Stimulated activated memory B cell treated with anti-CD40 and anti-IgM and Interleukin-4, amounts not matched to agents 10 μg/mL and 1 μg/mL and 100 μg/mL, for 72 hours (primary cell): ENCODE data around the gene EBF3.

Experiments used
- ATAC-seq: fragments of 150-1000 bp; cut with Tn5 transposase; 2 replicates; pipeline ENCODE4 v1.10.0; 2021
- H3K27ac Mint-ChIP-seq: one replicate; pipeline ENCODE4 v1.8.0; 2022; ENCODE audit warnings: mild to moderate bottlenecking, mixed read lengths
- H3K27me3 Mint-ChIP-seq: one replicate; pipeline ENCODE4 v1.8.0; 2022; ENCODE audit warnings: mixed read lengths
- H3K36me3 Mint-ChIP-seq: one replicate; pipeline ENCODE4 v1.8.0; 2022; ENCODE audit warnings: mixed read lengths
- H3K4me1 Mint-ChIP-seq: one replicate; pipeline ENCODE4 v1.8.0; 2022; ENCODE audit warnings: mixed read lengths
- H3K4me3 Mint-ChIP-seq: one replicate; pipeline ENCODE4 v1.8.0; 2022; ENCODE audit warnings: mild to moderate bottlenecking, moderate library complexity, mixed read lengths
- H3K9me3 Mint-ChIP-seq: one replicate; pipeline ENCODE4 v1.8.0; 2022; ENCODE audit warnings: mixed read lengths

The EBF3 gene

GRCh38 chr10:129956286-129956670, 7.8 kb downstream of the EBF3 start:
- H3K27ac Mint-ChIP-seq: no peak overlapping the region

GRCh38 chr10:129955601-129956285, 8.3 kb downstream of the EBF3 start:
- Mint-ChIP-seq H3K36me3 (no peaks in the 10 kb centered on the region), H3K27ac (no peak overlapping the region), H3K27me3 (peaks cover 64% of the 10 kb centered on the region)

More at GRCh38 chr10:129956286-129956670, 7.8 kb downstream of the EBF3 start:
- ATAC-seq: no peak
- no peaks in the 10 kb centered on the region for H3K9me3 Mint-ChIP-seq
- no peak overlapping the region for H3K4me3 Mint-ChIP-seq
- peaks cover 68% of the 10 kb centered on the region for H3K27me3 Mint-ChIP-seq
- no peaks in the 10 kb centered on the region for H3K36me3 Mint-ChIP-seq
- H3K4me1 Mint-ChIP-seq: no peaks in the 10 kb centered on the region

DNA sequence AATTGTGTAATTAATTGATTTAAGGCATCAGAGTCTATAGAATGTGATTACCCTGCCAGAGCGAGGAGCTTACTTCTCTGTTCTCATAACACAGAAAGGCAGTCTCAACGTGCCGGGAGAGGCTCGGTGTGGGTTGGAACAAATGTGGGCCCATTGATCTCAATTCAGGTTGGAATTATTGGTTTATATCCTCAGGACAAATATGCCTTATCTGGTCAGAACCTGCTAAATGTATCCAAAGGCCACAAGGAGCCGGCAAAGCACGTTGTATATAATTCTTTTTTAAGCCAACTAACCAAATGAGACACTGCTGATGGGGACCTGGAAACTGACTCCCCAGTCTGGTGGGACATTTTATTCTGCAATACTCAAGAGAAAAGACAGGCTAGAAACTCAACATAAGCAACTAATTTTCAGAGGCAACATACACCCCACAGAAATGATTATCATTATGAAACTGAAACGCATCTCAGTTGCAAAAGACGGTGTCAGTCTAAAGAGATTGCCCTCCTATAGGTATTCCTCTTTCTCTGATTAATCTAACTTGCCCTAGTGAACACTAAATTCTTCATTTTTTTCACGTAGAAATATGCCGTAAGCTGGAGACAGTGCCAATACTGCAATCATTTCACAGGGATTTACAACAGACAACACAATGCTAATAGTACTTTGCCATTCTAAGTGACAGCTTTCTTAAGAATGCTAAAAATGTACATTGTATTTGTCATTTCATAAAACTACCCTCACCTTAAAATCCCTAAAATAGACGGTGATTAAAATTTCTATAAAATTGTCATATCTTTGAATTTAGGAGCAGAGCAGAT, 9.4 kb downstream of the EBF3 start:
- no peak overlapping the region for H3K27ac Mint-ChIP-seq
- no peak for ATAC-seq
- H3K4me1 Mint-ChIP-seq: no peaks in the 10 kb centered on the region
- H3K27me3 Mint-ChIP-seq: peaks cover 54% of the 10 kb centered on the region
- H3K4me3 Mint-ChIP-seq: no peak overlapping the region
- H3K9me3 Mint-ChIP-seq: no peaks in the 10 kb centered on the region
- H3K36me3 Mint-ChIP-seq: no peaks in the 10 kb centered on the region

More at GRCh38 chr10:129955601-129956285, 8.3 kb downstream of the EBF3 start:
- no peak for ATAC-seq
- no peaks in the 10 kb centered on the region for H3K9me3 Mint-ChIP-seq
- H3K4me3 Mint-ChIP-seq: no peak overlapping the region
- no peaks in the 10 kb centered on the region for H3K4me1 Mint-ChIP-seq

DNA sequence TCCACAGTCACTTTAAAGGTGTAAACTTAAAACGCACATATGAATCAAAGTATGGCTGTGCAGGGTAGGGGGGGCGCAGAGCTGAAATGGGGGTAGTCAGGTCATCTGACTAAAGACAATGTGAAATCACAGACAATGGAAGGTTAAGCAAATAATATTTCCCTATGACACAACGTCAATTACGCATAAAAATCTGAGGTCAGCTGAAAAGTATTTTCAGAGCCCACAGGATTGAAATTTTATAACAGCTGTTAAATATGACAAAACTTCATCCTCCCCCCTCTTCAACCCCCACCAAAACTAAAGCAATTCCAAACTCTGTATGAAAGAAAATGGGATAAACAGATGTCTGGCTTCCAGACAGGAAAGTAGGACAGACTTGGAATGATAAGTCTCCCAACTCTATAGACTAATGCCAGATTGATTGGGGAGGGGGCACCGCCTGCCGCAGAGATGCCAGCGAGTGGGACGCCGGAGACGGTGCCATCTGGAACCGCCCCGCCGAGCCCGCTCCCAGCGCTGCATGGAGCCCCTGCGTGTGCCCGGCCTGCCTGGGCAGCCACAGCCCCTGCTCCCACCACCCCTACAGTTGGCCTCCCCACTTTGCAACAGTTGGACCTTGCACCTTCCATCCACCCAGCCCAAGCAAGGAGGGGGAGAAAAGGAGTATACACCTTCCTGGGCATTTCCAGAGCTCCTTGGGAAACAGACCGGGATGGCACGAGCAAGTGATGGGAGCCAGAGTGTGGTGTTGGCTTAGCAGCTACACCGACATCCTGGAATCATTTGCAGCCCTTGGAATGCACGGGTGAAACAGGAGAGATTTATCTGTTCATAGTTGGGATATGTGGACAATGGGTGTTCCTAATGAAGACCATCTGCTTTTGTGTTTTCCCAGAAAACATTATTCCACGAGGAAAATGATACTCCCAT, 10.7 kb downstream of the EBF3 start:
- Mint-ChIP-seq H3K4me1 (no peaks in the 10 kb centered on the region), H3K36me3 (no peaks in the 10 kb centered on the region), H3K9me3 (no peaks in the 10 kb centered on the region), H3K27me3 (peaks cover 61% of the 10 kb centered on the region), H3K4me3 (no peak overlapping the region), H3K27ac (no peak overlapping the region)
- peak; percentile 24 for ATAC-seq

DNA sequence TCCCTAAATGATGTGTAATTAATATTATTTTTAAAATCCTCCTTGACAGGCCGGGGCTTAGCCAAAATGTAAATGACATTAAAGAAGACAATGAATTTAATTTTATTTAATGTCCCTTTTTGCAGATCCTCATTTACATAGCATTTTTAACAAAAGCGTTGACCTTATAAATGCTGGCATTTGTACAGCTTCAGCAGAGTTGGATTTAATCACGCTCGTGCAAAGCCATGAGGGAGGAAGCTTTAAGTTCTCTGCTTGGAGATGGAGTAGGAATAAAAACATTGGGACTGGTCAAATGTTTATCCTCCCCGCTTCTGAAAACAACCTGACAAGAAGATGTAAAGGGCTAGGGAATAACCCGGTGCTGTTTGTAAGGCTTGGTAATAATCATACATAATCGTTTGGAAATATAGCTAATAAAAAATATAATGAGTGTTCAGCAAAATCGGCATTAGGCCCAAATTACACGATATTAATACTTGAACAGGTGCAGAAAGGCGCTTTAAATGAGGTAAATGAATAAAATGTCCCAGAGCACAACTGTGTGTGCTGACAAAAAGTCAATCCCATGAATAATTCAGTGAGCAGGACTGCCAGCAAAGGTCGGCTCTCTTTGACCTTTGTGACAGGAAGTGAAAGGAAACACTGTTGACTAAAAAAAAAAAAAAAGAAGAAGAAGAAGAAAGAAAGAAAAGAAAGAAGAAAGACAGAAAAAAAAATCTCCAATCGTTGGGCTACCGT, 11.5 kb downstream of the EBF3 start:
- Mint-ChIP-seq H3K4me3 (no peak overlapping the region), H3K36me3 (no peaks in the 10 kb centered on the region), H3K27ac (no peak overlapping the region), H3K9me3 (no peaks in the 10 kb centered on the region), H3K27me3 (peaks cover 53% of the 10 kb centered on the region), H3K4me1 (no peaks in the 10 kb centered on the region)
- ATAC-seq: no peak

- Mint-ChIP-seq H3K9me3 (no peaks in the 10 kb centered on the region), H3K36me3 (no peaks in the 10 kb centered on the region), H3K27ac (no peak overlapping the region), H3K27me3 (peaks cover 46% of the 10 kb centered on the region), H3K4me1 (no peaks in the 10 kb centered on the region), H3K4me3 (no peak overlapping the region)
- no peak for ATAC-seq
These were observed 12.2 kb downstream of the EBF3 start for GRCh38 chr10:129951970-129952265.

DNA sequence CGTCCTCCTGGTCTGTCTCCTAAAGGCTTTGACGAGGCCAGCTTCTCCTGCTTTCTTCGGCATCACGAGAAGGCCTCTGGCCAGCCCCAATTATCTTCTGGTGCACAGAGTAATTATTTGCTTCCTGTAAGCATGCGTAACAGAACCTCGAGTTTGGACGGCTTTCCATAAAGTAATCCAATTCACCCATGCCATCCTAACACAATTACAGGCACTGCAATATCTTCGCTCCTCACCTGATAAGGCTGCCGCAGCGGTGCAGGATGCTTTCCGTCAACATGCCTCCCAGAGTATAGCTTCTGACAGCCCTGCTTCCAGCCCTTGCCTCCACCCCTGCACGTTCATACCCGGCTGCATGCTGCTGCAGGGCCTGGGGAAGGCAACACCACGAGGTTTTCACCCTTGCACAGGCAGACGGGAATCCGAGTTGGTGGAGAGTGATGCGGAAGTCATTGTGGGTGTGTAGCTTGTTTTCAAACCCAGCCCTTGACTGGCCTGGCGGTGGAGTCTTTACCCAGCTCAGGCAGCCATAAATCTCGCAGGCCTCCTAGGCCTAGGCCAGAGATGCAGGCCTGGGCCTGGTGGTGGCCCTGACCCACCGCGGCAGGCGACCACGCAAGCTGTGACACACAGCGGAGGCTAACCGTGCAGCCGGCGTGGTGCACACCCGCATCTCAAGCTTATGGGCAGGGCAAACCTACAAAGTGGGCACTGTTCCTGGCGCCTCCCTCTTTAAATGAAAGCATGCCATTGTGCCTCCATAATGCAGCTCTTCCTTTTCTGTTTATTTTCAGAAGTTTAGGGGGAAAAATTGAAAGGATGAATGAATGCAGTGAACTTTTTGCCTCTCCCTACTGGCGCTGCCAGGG, 12.7 kb downstream of the EBF3 start:
- H3K4me3 Mint-ChIP-seq: no peak overlapping the region
- H3K4me1 Mint-ChIP-seq: no peaks in the 10 kb centered on the region
- no peaks in the 10 kb centered on the region for H3K36me3 Mint-ChIP-seq
- peak; percentile 12 for ATAC-seq
- no peaks in the 10 kb centered on the region for H3K9me3 Mint-ChIP-seq
- no peak overlapping the region for H3K27ac Mint-ChIP-seq
- H3K27me3 Mint-ChIP-seq: peaks cover 41% of the 10 kb centered on the region

DNA sequence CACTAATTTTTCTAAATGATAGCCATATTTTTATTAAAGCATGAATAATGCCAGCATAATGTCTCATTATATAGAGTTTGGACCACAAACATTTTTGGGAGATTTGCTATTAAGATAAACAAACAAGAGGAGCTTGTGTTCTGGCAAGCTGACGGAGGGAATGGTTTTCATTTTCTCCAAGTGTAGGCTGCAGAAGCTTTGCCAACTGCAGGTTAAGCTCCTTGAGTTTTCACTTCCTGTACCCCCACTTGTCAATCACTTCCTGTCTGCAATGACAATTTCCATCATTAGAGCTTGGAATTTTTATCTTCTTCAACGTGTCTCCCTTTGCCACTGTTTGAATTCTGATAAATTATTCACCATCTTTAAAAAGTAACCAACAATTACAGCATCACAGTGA, 13.4 kb downstream of the EBF3 start:
- ATAC-seq: no peak
- Mint-ChIP-seq H3K9me3 (no peaks in the 10 kb centered on the region), H3K27ac (no peak overlapping the region), H3K4me1 (no peaks in the 10 kb centered on the region), H3K27me3 (peaks cover 34% of the 10 kb centered on the region), H3K36me3 (no peaks in the 10 kb centered on the region), H3K4me3 (no peak overlapping the region)

DNA sequence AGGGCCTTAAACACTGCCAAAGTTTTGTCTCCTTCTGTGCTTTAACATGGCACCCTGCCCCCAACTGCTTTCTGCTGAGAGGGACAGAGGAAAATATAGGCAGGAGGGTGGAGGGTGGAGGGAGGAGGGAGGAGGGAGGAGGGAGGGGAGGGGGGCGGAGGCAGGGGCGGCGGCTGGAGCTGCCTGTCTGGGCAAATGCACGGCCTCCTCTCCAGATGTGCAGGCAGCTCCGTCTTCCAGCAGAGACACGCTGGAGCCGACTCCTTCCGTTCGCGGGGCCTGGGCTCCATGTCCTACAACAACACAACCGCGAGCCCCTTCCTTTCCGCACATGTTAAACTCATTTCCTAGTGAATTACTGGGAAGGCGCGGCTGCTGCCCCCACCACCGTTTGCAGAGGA, 14.2 kb downstream of the EBF3 start:
- no peaks in the 10 kb centered on the region for H3K9me3 Mint-ChIP-seq
- no peak for ATAC-seq
- no peak overlapping the region for H3K27ac Mint-ChIP-seq
- H3K4me1 Mint-ChIP-seq: no peaks in the 10 kb centered on the region
- H3K27me3 Mint-ChIP-seq: peaks cover 32% of the 10 kb centered on the region
- H3K4me3 Mint-ChIP-seq: no peak overlapping the region
- H3K36me3 Mint-ChIP-seq: no peaks in the 10 kb centered on the region

GRCh38 chr10:129949411-129949810, 14.7 kb downstream of the EBF3 start:
- Mint-ChIP-seq H3K36me3 (no peaks in the 10 kb centered on the region), H3K27me3 (peaks cover 32% of the 10 kb centered on the region), H3K27ac (no peak overlapping the region), H3K4me1 (no peaks in the 10 kb centered on the region), H3K4me3 (no peak overlapping the region), H3K9me3 (no peaks in the 10 kb centered on the region)
- no peak for ATAC-seq

GRCh38 chr10:129946859-129947258, 17.2 kb downstream of the EBF3 start:
- Mint-ChIP-seq H3K27ac (no peak overlapping the region), H3K4me1 (no peaks in the 10 kb centered on the region), H3K36me3 (no peaks in the 10 kb centered on the region), H3K9me3 (no peaks in the 10 kb centered on the region), H3K27me3 (peaks cover 16% of the 10 kb centered on the region), H3K4me3 (no peak overlapping the region)
- no peak for ATAC-seq

- Mint-ChIP-seq H3K4me1 (no peaks in the 10 kb centered on the region), H3K36me3 (no peaks in the 10 kb centered on the region), H3K27ac (no peak overlapping the region), H3K4me3 (no peak overlapping the region), H3K9me3 (no peaks in the 10 kb centered on the region), H3K27me3 (peaks cover 16% of the 10 kb centered on the region)
- no peak for ATAC-seq
These were observed 17.9 kb downstream of the EBF3 start for GRCh38 chr10:129945941-129946760.

GRCh38 chr10:129945526-129945925, 18.5 kb downstream of the EBF3 start:
- Mint-ChIP-seq H3K27me3 (peaks cover 22% of the 10 kb centered on the region), H3K27ac (no peak overlapping the region), H3K4me3 (no peak overlapping the region), H3K9me3 (no peaks in the 10 kb centered on the region), H3K4me1 (no peaks in the 10 kb centered on the region), H3K36me3 (no peaks in the 10 kb centered on the region)
- ATAC-seq: no peak
